Measurements from ENCODE around the gene RBM47.
"Not testable (repeated sequence)": the region's sequence is repeated elsewhere in the genome, so short reads cannot be mapped to it uniquely, and the experiment has no call there.

RBM47 gene

GRCh38 chr4:40412866-40413795 is 216.5 kb downstream of the RBM47 start:
- DNase-seq (ENCODE audit: extremely low read depth, low read depth): no peak
- H3K4me3 ChIP-seq (replicated peaks; ENCODE audit: low read depth, low read length): no peak overlapping the region
- TF ChIP-seq, protein P1, sequence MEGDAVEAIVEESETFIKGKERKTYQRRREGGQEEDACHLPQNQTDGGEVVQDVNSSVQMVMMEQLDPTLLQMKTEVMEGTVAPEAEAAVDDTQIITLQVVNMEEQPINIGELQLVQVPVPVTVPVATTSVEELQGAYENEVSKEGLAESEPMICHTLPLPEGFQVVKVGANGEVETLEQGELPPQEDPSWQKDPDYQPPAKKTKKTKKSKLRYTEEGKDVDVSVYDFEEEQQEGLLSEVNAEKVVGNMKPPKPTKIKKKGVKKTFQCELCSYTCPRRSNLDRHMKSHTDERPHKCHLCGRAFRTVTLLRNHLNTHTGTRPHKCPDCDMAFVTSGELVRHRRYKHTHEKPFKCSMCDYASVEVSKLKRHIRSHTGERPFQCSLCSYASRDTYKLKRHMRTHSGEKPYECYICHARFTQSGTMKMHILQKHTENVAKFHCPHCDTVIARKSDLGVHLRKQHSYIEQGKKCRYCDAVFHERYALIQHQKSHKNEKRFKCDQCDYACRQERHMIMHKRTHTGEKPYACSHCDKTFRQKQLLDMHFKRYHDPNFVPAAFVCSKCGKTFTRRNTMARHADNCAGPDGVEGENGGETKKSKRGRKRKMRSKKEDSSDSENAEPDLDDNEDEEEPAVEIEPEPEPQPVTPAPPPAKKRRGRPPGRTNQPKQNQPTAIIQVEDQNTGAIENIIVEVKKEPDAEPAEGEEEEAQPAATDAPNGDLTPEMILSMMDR (IDR thresholded peaks at IDR 0.05; ENCODE audit: low read depth, low read length, missing control alignments): no peak

- no peak for DNase-seq (ENCODE audit: extremely low read depth, low read depth)
- TF ChIP-seq, protein P1 (IDR thresholded peaks at IDR 0.05; ENCODE audit: low read depth, low read length, missing control alignments): no peak
These were observed 217.3 kb downstream of the RBM47 start for GRCh38 chr4:40412388-40412787.

GRCh38 chr4:40409835-40410234 is 219.8 kb downstream of the RBM47 start:
- H3K4me3 ChIP-seq (replicated peaks; ENCODE audit: low read depth, low read length): no peak overlapping the region
- TF ChIP-seq, protein P1 (IDR thresholded peaks at IDR 0.05; ENCODE audit: low read depth, low read length, missing control alignments): no peak
- DNase-seq (ENCODE audit: extremely low read depth, low read depth): peak; percentile 3

More at GRCh38 chr4:40412388-40412787, 217.3 kb downstream of the RBM47 start:
- no peak overlapping the region for H3K4me3 ChIP-seq (replicated peaks; ENCODE audit: low read depth, low read length)

DNA sequence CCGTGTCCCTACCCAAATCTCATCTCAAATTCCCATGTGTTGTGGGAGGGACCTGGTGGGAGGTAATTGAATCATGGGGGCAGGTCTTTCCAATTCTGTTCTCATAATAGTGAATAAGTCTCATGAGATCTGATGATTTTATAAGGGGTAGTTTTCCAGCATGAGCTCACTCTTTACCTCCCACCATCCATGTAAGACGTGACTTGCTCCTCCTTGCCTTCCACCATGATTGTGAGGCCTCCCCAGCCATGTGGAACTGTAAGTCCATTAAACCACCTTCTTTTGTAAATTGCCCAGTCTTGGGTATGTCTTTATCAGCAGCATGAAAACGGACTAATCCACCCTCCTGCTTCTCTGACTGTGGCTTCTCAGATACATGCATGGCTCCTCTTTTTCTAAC is 222.2 kb downstream of the RBM47 start:
- DNase-seq (ENCODE audit: extremely low read depth, low read depth): not testable (repeated sequence)

DNA sequence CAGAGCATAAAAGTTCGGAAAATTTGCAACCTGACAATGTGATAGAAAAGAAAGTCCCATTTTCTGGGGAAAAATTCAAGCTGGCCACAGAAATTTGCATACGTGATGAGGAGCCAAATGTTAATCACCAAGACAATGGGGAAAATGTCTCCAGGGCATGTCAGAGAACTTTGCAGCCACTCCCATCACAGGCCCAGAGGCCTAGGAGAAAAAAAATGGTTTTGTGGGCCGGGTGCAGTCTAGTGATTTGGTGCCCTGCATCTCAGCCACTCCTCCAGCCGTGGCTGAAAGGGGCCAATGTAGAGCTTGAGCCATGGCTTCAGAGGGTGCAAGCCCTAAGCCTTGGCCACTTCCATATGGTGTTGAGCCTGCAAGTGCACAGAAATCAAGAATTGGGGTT is 223.3 kb downstream of the RBM47 start:
- no peak overlapping the region for H3K4me3 ChIP-seq (replicated peaks; ENCODE audit: low read depth, low read length)
- TF ChIP-seq, protein P1 (IDR thresholded peaks at IDR 0.05; ENCODE audit: low read depth, low read length, missing control alignments): no peak
- DNase-seq (ENCODE audit: extremely low read depth, low read depth): no peak

More for the DNA sequence above, 222.2 kb downstream of the RBM47 start:
- not testable (repeated sequence) for H3K4me3 ChIP-seq (replicated peaks; ENCODE audit: low read depth, low read length)

GRCh38 chr4:40405193-40405592 is 224.5 kb downstream of the RBM47 start:
- DNase-seq (ENCODE audit: extremely low read depth, low read depth): no peak
- H3K4me3 ChIP-seq (replicated peaks; ENCODE audit: low read depth, low read length): no peak overlapping the region
- TF ChIP-seq, protein P1 (IDR thresholded peaks at IDR 0.05; ENCODE audit: low read depth, low read length, missing control alignments): no peak

- TF ChIP-seq, protein P1 (IDR thresholded peaks at IDR 0.05; ENCODE audit: low read depth, low read length, missing control alignments): no peak
- no peak overlapping the region for H3K4me3 ChIP-seq (replicated peaks; ENCODE audit: low read depth, low read length)
- DNase-seq (ENCODE audit: extremely low read depth, low read depth): no peak
These were observed 226.6 kb downstream of the RBM47 start for GRCh38 chr4:40403081-40403480.

Data from HFF-Myc (cell line).